ENCODE data around the gene IL1R1.
"Not testable (repeated sequence)": the region's sequence is repeated elsewhere in the genome, so short reads cannot be mapped to it uniquely, and the experiment has no call there.

IL1R1 gene, protein sequence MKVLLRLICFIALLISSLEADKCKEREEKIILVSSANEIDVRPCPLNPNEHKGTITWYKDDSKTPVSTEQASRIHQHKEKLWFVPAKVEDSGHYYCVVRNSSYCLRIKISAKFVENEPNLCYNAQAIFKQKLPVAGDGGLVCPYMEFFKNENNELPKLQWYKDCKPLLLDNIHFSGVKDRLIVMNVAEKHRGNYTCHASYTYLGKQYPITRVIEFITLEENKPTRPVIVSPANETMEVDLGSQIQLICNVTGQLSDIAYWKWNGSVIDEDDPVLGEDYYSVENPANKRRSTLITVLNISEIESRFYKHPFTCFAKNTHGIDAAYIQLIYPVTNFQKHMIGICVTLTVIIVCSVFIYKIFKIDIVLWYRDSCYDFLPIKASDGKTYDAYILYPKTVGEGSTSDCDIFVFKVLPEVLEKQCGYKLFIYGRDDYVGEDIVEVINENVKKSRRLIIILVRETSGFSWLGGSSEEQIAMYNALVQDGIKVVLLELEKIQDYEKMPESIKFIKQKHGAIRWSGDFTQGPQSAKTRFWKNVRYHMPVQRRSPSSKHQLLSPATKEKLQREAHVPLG

GRCh38 chr2:102141970-102142828 lies at the start of gene IL1R1:
Gene IL1R1, plus strand, starts transcription at chr2:102142746. Its CDS starts 14,979 bp downstream, at chr2:102157725.
- no peak for DNase-seq (ENCODE audit: extremely low read depth in 1 of 2, low read depth in 1 of 2)

- DNase-seq (ENCODE audit: extremely low read depth in 1 of 2, low read depth in 1 of 2) = no peak
These were observed 48.9 kb upstream of the IL1R1 start for GRCh38 chr2:102093662-102094061.

DNA sequence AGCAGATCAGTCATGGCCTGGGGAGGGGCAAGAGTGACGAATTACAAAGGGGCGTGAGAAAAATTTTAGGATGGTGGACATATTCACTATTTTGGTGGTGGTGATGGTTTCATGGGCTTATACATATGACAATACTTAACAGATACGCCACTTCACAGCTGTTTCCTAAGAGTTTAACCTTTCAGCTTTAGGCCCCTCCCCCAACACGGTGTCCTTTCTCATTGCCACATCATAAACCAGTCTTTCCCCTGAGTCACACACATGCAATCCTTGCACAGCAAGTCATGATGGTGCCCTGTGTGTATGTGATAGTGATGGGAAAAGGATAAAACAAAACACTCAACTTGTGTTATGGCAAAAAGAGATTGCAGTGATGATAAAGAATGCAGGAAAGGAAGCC lies 47.6 kb upstream of the IL1R1 start:
- DNase-seq (ENCODE audit: extremely low read depth in 1 of 2, low read depth in 1 of 2) = peak in 1 of 2 donors; percentile 37

DNA sequence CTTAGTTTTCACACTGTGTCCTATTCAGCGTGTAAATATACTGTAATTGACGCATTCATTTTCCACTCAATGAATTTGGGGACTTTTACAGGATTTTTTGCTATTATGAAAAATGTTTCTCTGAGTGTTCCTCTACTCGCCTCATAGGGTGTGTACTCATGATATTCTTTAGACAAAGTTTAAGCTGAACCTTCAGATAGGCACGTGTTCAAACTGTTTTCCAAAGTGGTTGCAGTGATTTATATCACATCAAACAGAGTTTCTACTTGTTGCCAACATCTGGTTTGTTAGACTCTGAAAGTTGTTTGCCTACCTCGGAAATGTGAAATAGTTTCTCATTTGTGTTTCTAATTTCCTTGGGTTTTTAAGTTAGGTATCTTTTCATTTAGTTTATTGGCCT lies 46.4 kb upstream of the IL1R1 start:
- no peak for DNase-seq (ENCODE audit: extremely low read depth in 1 of 2, low read depth in 1 of 2)

GRCh38 chr2:102098756-102099155 lies 43.8 kb upstream of the IL1R1 start:
- no peak for DNase-seq (ENCODE audit: extremely low read depth in 1 of 2, low read depth in 1 of 2)

DNA sequence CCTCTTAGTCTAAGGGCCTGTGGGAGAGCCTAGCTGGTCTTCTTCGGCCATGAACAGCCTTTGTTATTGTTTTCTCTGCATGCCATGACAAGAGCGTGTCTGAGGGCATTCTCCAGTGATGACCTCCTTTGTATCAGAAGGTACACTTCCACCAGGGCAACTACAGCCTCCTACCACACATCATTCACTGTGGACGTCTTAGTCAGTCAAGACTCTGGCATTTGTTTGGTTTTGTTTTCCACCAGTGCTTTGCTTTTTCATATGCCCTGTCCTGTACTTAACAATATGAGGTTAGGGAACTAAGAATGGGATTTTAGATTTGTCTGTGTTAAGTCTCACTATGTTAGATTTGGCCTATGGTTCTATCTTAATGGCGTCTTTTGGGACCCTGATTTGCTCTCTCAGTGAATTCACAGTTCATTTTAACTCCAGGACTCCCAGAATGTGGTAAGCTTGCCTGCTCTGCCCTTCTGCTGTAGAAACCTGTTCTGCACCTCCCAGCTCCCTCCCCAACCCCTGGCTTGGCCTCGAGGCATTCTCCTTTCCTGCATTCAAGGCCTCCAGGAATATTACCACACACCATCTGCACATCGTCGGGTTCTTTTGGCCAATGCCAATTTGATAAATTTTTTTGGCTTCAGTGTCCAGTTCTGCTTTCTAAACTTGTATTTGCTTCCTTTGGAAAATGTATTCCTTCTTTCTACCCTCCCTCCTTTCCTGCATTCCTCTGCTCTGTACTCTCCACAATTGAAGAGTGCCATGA lies 42.8 kb upstream of the IL1R1 start:
- DNase-seq (ENCODE audit: extremely low read depth in 1 of 2, low read depth in 1 of 2) = no peak

DNA sequence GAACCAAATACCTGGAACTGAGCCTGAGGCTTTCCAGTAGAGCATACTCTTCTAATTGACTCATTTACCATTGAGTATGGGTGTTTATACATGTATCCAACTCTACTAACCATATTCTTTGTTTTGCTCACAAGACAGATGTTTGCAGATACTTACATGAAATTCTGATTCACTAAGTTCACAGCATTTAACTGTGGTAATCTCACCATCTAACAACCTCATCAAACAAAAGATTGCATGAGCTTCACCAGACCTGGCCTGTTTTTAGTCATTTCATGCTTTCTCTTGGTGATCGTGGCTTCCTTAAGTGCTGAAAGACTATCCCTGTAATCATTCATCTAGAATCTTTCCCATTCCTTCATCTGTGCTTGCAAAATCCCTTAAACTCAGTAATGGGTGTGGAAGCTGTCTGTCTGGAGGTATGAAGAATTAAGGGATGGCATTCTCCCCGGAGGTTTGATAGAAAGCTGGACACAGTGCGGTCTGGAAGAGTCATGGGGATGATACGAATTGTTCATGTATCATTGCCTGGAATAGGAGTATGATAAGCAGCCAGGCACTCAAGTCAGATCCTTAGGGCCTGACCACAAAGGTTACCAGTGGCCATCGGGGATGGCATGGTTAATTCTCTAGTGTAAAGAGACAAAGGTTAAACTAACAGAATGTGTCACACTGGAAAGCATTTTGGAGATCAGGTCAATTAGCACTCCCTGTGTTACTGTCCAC lies 42.0 kb upstream of the IL1R1 start:
- peak in 1 of 2 donors; percentile 12 for DNase-seq (ENCODE audit: extremely low read depth in 1 of 2, low read depth in 1 of 2)

- no peak for DNase-seq (ENCODE audit: extremely low read depth in 1 of 2, low read depth in 1 of 2)
These were observed 41.3 kb upstream of the IL1R1 start for GRCh38 chr2:102101097-102101848.

GRCh38 chr2:102101849-102102635 lies 40.5 kb upstream of the IL1R1 start:
- DNase-seq (ENCODE audit: extremely low read depth in 1 of 2, low read depth in 1 of 2) = no peak

DNA sequence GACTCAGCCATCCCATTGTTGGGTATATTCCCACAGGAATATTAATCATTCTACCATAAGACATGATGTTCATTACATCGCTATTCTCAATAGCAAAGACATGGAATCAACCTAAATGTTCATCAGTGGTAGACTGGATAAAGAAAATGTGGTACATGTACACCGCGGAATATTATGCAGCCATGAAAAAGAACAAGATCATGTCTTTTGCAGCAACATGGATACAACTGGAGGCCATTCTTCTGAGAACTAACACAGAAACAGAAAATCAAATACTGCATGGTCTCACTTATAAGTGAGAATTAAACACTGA lies 40.0 kb upstream of the IL1R1 start:
- not testable (repeated sequence) for DNase-seq (ENCODE audit: extremely low read depth in 1 of 2, low read depth in 1 of 2)

GRCh38 chr2:102103284-102103683 lies 39.3 kb upstream of the IL1R1 start:
- DNase-seq (ENCODE audit: extremely low read depth in 1 of 2, low read depth in 1 of 2) = no peak

- peak; percentile 40 to 78 for DNase-seq (ENCODE audit: extremely low read depth in 1 of 2, low read depth in 1 of 2)
These were observed 38.3 kb upstream of the IL1R1 start for GRCh38 chr2:102103992-102104871.

DNA sequence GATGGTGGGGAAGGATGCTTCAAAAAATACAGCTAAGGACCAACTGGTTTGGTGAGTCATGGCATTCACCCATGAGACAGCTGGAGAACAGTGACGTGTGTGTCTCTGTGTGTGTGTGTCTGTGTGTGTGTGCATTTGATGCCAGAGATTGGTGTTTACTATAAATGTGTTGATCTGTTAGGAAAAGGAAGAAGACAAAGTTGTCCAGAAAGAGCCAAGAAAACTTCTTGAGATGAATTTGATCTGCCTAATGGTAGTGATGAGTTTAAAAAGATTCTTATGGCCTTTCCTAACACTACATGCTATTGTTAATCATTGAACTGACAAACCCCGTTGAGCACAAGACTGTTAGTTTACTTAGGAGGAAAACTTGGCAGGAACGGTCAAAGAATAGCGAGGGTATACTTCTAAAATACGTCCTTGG lies 36.4 kb upstream of the IL1R1 start:
- DNase-seq (ENCODE audit: extremely low read depth in 1 of 2, low read depth in 1 of 2) = no peak

DNA sequence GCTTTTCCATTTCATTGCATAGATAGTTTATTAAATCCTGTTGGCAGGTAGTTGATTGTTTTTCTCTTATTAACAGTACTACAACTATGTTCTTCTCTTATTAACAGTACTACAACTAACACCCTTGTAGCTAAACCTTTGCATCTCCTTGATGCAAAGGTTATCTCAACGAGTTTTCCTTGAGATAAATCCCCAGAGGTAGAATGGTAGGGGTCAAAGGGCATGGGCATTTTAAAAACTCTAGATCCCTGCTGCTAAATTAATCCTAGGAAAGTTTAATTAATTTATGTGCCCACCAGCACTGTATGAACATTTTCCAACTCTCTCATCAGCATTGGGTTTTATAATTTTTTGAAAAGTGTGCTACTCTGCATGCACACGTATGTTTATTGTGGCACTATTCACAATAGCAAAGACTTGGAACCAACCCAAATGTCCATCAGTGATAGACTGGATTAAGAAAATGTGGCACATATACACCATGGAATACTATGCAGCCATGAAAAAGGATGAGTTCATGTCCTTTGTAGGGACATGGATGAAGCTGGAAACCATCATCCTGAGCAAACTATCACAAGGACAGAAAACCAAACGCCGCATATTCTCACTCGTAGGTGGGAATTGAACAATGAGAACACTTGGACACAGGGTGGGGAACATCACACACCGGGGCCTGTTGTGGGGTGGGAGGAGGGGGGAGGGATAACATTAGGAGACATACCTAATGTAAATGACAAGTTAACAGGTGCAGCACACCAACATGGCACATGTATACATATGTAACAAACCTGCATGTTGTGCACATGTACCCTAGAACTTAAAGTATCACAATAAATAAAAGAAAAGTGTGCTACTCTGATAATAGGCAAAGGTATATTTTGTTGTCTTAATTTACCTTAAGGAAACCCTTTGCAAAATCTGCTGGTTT lies 35.5 kb upstream of the IL1R1 start:
- not testable (repeated sequence) for DNase-seq (ENCODE audit: extremely low read depth in 1 of 2, low read depth in 1 of 2)

- no peak for DNase-seq (ENCODE audit: extremely low read depth in 1 of 2, low read depth in 1 of 2)
These were observed 34.8 kb upstream of the IL1R1 start for GRCh38 chr2:102107741-102108070.

GRCh38 chr2:102109016-102109415 lies 33.5 kb upstream of the IL1R1 start:
- DNase-seq (ENCODE audit: extremely low read depth in 1 of 2, low read depth in 1 of 2) = no peak

- DNase-seq (ENCODE audit: extremely low read depth in 1 of 2, low read depth in 1 of 2) = no peak
These were observed 32.4 kb upstream of the IL1R1 start for GRCh38 chr2:102110171-102110570.
